Ectodermal cell (in vitro differentiated cells): ENCODE measurements around the gene LMBR1.
"Not testable (repeated sequence)": the region's sequence is repeated elsewhere in the genome, so short reads cannot be mapped to it uniquely, and the experiment has no call there.

ENCODE experiments used
- H3K27ac ChIP-seq: 2 replicates; pipeline ENCODE4 v1.7.0; 2013; ENCODE audit warnings: mild to moderate bottlenecking, low read depth, low read length; ENCODE audit not compliant: insufficient read depth, poor library complexity, severe bottlenecking
- H3K27me3 ChIP-seq: 2 replicates; pipeline ENCODE4 v1.7.0; 2013; ENCODE audit warnings: mild to moderate bottlenecking, low read length; ENCODE audit not compliant: insufficient read depth, control insufficient read depth, poor library complexity, severe bottlenecking
- H3K36me3 ChIP-seq: one replicate; pipeline ENCODE4 v1.7.0; 2013; ENCODE audit warnings: low read length; ENCODE audit not compliant: control insufficient read depth, insufficient read depth
- H3K4me1 ChIP-seq: one replicate; pipeline ENCODE4 v1.7.0; 2013; ENCODE audit warnings: low read length; ENCODE audit not compliant: control insufficient read depth, insufficient read depth
- H3K4me3 ChIP-seq: 2 replicates; pipeline ENCODE4 v1.7.0; 2013; ENCODE audit warnings: low read depth, low read length, control low read depth; ENCODE audit not compliant: insufficient read depth
- H3K9me3 ChIP-seq: 2 replicates; pipeline ENCODE4 v1.7.0; 2013; ENCODE audit warnings: mild to moderate bottlenecking, low read length, moderate library complexity; ENCODE audit not compliant: control insufficient read depth
- WGBS, 2 experiments: methylation state at CpG; one replicate each; pipeline ENCODE4 v1.1.7; 2013; ENCODE audit warnings: missing lambda C conversion rate in 2 of 2; 5-methylcytosine and 5-hydroxymethylcytosine counted together

LMBR1 gene

GRCh38 chr7:156886020-156886795 lies 6.8 kb downstream of the LMBR1 start:
- Histone ChIP-seq H3K9me3 (no peaks in the 10 kb centered on the region), H3K27me3 (no peaks in the 10 kb centered on the region), H3K4me1 (no peaks in the 10 kb centered on the region), H3K4me3 (no peak overlapping the region), H3K27ac (no peak overlapping the region), H3K36me3 (no peaks in the 10 kb centered on the region)
- WGBS, 2 experiments: 94 to 95% methylated on average over 6 of the region's 6 CpGs

GRCh38 chr7:156881679-156882078 lies 11.3 kb downstream of the LMBR1 start:
- Histone ChIP-seq H3K27me3 (no peaks in the 10 kb centered on the region), H3K36me3 (no peaks in the 10 kb centered on the region), H3K9me3 (no peaks in the 10 kb centered on the region), H3K27ac (no peak overlapping the region), H3K4me1 (no peaks in the 10 kb centered on the region), H3K4me3 (no peak overlapping the region)
- 90 to 100% methylated on average over 3 of the region's 3 CpGs for WGBS, 2 experiments

DNA sequence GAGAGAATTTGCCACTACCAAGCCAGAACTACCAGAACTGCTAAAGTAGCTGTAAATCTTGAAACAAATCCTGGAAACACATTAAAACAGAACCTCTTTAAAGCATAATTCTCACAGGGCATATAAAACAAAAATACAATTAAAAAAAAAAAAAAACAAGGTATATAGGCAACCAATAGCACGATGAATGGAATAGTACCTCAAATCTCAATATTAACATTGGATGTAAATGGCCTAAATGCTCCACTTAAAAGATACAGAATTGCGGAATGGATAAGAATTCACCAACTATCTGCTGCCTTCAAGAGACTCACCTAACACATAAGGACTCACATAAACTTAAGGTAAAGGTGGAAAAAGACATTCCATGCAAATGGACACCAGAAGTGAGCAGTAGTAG lies 17.2 kb downstream of the LMBR1 start:
- Histone ChIP-seq H3K36me3 (peaks cover 9% of the 10 kb centered on the region), H3K27ac (no peak overlapping the region), H3K9me3 (no peaks in the 10 kb centered on the region), H3K27me3 (no peaks in the 10 kb centered on the region), H3K4me3 (no peak overlapping the region), H3K4me1 (no peaks in the 10 kb centered on the region)
- WGBS, 2 experiments: 85 to 100% methylated on average over 2 of the region's 2 CpGs

GRCh38 chr7:156868363-156868762 lies 24.6 kb downstream of the LMBR1 start:
- not testable (repeated sequence) for H3K9me3 ChIP-seq, H3K27me3 ChIP-seq, H3K4me3 ChIP-seq, H3K27ac ChIP-seq, H3K4me1 ChIP-seq, H3K36me3 ChIP-seq
- 93 to 94% methylated on average over 8 of the region's 8 CpGs for WGBS, 2 experiments

GRCh38 chr7:156865493-156865892 lies 27.5 kb downstream of the LMBR1 start:
- Histone ChIP-seq H3K4me3 (no peak overlapping the region), H3K36me3 (peaks cover 4% of the 10 kb centered on the region), H3K4me1 (no peaks in the 10 kb centered on the region), H3K27me3 (no peaks in the 10 kb centered on the region), H3K27ac (no peak overlapping the region), H3K9me3 (peaks cover 2% of the 10 kb centered on the region)
- WGBS, 2 experiments: 38 to 45% methylated on average over 1 of the region's 1 CpG

- not testable (repeated sequence) for H3K9me3 ChIP-seq, H3K27me3 ChIP-seq, H3K27ac ChIP-seq, H3K36me3 ChIP-seq, H3K4me1 ChIP-seq, H3K4me3 ChIP-seq
- WGBS, 2 experiments: 97 to 98% methylated on average over 2 of the region's 2 CpGs
These were observed 31.0 kb downstream of the LMBR1 start for GRCh38 chr7:156862022-156862421.

DNA sequence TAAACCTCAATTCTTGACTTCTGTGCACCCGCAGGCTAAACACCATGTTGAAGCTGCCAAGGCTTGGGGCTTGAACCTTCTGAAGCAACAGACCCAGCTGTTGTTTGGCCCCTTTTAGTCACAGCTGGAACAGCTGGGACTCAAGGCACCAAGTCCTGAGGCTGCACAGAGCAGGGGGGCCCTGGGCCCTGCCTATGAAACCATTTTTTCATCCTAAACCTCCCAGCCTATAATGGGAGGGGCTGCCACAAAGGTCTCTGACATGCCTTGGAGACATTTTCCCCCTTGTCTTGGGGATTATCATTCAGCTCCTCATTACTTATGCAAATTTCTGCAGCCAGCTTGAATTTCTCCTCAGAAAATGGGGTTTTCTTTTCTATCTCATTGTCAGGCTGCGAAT lies 31.8 kb downstream of the LMBR1 start:
- H3K4me3 ChIP-seq: no peak overlapping the region
- H3K27me3 ChIP-seq: no peaks in the 10 kb centered on the region
- WGBS, 2 experiments: 95 to 96% methylated on average over 2 of the region's 2 CpGs
- peaks cover 5% of the 10 kb centered on the region for H3K9me3 ChIP-seq
- no peak overlapping the region for H3K27ac ChIP-seq
- H3K4me1 ChIP-seq: no peaks in the 10 kb centered on the region
- H3K36me3 ChIP-seq: peaks cover 8% of the 10 kb centered on the region

GRCh38 chr7:156860099-156860498 lies 32.9 kb downstream of the LMBR1 start:
- H3K9me3 ChIP-seq, H3K36me3 ChIP-seq, H3K27me3 ChIP-seq, H3K4me1 ChIP-seq, H3K27ac ChIP-seq, H3K4me3 ChIP-seq: not testable (repeated sequence)
- 90 to 92% methylated on average over 8 of the region's 8 CpGs for WGBS, 2 experiments

DNA sequence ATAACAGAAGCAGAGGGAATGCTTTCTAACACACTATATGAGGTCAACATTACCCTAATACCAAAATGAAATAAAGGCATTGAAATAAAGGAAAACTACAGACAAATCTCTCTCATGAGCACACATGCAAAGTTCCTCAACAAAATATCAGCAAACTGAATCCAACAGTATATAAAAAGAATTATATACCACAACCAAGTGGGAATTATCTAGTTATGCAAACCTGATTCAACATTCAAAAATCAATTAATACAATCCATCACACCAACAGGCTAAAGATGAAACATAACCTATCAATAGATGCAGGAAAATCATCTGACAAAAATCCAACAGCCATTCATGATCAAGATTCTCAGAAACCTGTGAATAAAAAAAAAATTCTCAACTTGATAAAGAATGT lies 34.5 kb downstream of the LMBR1 start:
- no peak overlapping the region for H3K27ac ChIP-seq
- peaks cover 8% of the 10 kb centered on the region for H3K36me3 ChIP-seq
- H3K4me3 ChIP-seq: no peak overlapping the region
- peaks cover 5% of the 10 kb centered on the region for H3K9me3 ChIP-seq
- H3K4me1 ChIP-seq: no peaks in the 10 kb centered on the region
- H3K27me3 ChIP-seq: no peaks in the 10 kb centered on the region

DNA sequence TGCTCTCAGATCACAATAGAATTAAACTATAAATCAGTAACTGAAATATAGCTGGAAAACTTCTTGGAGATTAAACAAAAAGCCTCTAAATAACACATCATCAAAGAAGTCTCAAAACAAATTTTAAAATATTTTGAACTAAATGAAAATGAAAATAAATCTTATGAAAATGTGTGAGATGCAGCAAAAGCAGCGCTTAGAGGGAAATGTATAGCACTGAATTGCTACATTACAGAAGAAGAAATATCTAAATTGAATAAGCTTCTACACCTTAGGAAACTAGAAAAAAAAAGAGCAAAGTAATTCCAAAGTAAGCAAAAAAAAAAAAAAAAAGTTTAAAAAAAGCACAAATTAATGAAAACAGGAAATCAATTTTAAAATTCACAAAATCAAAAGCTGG lies 35.2 kb downstream of the LMBR1 start:
- WGBS, 2 experiments: 100% methylated on average over 1 of the region's 1 CpG; no CpG with 5 or more reads in 1 of the 2 experiments
- peaks cover 3% of the 10 kb centered on the region for H3K9me3 ChIP-seq
- H3K4me3 ChIP-seq: no peak overlapping the region

DNA sequence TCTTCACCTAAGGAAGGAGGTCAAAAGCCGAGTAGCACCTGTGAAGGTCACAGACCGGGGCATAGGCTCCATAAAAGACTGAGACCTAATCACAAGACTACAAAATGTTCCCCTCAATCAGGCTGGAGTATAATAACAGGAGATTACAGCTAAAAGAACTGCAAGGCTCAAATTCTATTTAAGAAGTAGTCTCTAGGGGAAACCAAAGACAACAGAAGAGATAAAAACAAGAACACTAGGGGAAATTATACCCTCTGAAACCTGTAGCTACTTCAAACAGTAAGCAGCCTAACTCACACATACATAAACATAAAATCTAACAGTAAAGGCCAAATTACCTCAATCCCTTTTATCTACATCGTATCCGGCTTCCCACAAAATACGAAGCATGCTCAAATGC lies 38.3 kb downstream of the LMBR1 start:
- no peaks in the 10 kb centered on the region for H3K27me3 ChIP-seq
- no peaks in the 10 kb centered on the region for H3K4me1 ChIP-seq
- H3K9me3 ChIP-seq: no peaks in the 10 kb centered on the region
- H3K4me3 ChIP-seq: no peak overlapping the region
- peaks cover 4% of the 10 kb centered on the region for H3K36me3 ChIP-seq
- WGBS, 2 experiments: 89 to 93% methylated on average over 5 of the region's 5 CpGs
- no peak overlapping the region for H3K27ac ChIP-seq

More for the DNA sequence above, 35.2 kb downstream of the LMBR1 start:
- H3K36me3 ChIP-seq: peaks cover 8% of the 10 kb centered on the region
- H3K27ac ChIP-seq: no peak overlapping the region
- no peaks in the 10 kb centered on the region for H3K4me1 ChIP-seq
- no peaks in the 10 kb centered on the region for H3K27me3 ChIP-seq
